NCI-H1092 (cell line): ENCODE measurements around the gene CTSL.

Experiments
- DNase-seq: peaks from one replicate; lab custom pipeline; 2025; lab: John Stamatoyannopoulos, UW

The CTSL gene

GRCh38 chr9:87725900-87726709 is at the start of gene CTSL:
CTSL (plus strand) TSS chr9:87726119; CDS start chr9:87727604, 1,485 bp downstream.
- peak; percentile 52 for DNase-seq

GRCh38 chr9:87676976-87677775 is 48.7 kb upstream of the CTSL start:
- no peak for DNase-seq

- no peak for DNase-seq
Observed at GRCh38 chr9:87677776-87678587, 47.9 kb upstream of the CTSL start.

DNA sequence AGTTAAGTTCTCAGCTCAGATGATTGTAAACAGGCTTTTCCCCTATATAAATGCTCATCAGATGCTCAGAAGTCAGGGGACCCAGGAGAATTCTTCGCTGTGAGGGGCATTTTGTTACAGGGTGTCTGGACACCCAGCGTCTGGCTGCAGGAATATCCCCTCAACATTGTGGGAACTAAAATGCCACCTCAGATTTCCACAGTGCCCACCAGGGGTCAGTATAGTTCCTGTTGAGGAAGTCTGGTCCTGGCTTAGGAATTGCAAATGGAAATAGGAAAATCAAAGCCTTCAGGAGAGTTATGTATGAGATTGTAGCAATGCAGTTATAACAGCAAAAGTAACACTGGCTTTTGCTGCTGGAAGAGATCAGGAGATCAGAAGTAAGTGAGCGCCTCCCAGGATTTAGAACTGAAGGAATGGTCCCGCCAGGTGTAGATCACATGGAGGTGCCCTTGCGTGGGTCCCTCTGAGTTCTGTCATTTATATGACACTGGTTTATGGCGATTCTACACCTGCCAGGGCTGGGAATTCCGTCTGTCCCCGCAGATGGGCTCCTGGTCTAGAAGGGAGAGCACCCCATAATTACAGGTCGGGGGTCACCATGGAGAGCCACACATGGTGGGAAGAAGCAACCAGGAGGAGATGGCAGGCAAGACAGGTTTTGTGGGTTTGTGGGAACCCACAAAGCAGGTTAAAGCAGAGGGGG is 47.1 kb upstream of the CTSL start:
- peak; percentile 29 for DNase-seq

DNA sequence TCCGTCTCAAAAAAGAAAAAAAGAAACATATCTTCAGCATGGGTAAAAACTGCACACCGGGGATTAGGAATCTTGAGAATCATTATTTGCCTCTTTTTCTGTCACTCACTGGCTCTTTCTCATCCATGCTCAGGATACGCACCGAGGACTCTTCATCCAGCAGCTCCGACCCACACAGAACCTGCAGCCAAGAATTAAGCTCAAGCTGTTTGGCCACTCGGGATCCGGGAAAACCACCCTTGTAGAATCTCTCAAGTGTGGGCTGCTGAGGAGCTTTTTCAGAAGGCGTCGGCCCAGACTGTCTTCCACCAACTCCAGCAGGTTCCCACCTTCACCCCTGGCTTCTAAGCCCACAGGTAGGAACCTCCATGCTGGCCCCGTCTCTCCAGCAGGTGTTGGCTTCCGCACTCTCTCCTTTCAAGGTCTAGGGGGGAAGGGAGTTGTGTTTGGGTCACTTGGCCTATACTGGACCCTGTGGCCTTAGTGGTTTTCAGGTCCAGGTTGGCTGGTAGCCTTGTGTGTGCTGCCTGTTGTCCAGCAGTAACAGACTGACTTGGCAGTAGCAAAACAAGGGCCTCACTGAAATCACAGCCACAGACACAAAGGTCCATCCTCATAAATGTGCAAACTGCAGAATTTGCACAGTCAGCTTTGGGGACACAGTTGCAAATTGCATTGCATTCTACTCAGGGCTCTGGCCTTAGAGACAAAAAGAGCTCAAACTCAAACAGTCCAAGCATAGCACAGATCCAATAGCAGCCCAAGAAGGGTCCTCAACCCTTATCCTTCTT is 44.5 kb upstream of the CTSL start:
- DNase-seq, result no peak

DNA sequence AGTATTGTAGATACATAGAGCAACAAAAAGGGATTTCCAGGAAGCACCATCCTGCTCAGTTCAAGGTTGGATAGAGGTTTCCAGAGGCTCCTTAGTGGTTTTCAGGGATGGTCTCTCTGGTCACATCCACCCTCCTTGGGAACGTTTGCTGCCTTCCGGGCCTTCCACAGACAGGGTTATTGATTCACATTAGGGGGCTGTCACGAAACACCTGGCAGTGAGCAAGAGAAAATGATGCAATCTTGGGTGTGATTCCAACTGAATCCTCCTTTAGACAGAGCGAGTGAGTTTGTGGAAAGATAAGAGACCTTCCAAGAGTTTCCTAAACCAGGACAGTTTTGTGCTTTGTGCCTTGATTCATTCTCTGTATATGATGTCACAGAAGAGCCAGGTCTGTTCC is 43.8 kb upstream of the CTSL start:
- no peak for DNase-seq

DNA sequence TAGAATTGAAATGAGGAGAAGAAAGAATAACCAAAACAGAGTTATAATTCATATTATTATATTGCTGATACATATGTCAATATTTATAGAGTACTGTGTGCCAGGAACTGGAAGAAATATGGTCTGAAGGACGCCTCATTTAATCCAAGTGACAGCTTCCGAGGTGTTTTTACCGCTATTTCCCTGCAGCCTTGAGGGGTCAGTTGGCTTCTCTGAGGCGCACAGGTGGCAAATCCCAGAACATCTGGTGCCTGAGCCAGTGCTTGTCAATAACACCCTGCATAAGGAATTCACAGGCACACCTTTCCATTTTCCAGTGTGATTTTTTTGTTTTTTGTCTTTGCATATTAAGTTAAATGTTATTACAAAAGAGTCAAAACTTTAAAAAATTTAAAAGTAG is 43.3 kb upstream of the CTSL start:
- DNase-seq, result no peak

- no peak for DNase-seq
Observed at GRCh38 chr9:87683751-87684626, 41.9 kb upstream of the CTSL start.

- DNase-seq, result no peak
Observed at GRCh38 chr9:87684627-87685219, 41.2 kb upstream of the CTSL start.

GRCh38 chr9:87685441-87685840 is 40.5 kb upstream of the CTSL start:
- no peak for DNase-seq

DNA sequence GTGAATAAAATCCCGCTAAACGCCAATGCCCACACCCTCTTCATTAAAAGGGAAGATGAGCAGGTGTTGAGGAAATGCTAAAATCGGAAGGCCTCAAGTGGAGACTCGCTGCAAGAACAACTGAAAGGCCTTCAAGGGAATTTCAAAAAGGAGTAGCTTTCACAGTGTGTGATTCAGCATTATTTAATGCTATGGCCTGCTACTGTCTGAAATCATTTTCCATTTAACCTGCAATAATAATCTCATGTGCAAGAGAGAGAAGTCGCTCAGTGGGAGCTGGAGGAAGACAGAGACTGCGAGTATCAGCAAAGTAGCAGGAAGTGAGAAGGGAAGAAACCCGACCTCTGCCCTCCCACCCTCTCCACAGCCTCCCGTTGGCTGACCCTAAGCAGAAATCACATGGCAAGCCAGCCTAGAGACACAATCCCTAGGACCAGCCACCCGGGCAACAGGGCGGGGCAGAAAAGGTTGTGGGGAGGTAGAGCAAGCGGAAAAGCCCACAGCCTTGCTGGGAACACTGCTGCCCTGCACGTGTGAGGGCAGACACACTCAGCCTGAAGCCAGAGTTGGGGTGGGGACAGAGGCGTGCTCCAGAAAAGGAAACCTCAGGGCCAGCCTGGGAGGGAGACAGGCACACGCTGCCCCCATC is 39.9 kb upstream of the CTSL start:
- DNase-seq, result no peak

GRCh38 chr9:87686520-87687090 is 39.3 kb upstream of the CTSL start:
- DNase-seq, result no peak

GRCh38 chr9:87687207-87687606 is 38.7 kb upstream of the CTSL start:
- no peak for DNase-seq

DNA sequence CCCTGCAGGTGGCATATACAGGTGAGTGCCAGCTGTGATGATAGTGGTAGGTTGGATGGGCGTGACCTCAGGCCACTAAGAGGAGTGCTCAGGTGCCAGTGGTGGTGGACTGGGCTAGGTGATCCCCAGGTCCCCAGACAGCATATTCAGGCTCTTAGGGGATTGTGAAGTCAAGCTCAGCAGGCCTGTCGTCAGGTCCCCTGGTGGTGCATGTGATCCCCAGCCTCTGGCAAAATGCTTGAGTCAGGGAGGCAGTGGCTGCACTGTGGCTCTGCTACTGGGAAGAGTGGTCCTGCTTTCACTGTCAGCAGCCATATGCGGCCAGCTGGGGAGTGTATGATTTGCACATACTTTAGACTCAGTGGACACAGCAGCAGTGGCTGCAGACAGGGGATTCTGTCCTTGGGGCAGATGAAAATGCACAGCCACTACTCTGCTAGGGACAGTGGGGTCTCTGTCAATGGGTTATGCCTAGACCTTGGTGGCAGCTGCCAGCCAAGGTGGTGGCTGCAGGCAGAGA is 31.6 kb upstream of the CTSL start:
- DNase-seq, result no peak

DNA sequence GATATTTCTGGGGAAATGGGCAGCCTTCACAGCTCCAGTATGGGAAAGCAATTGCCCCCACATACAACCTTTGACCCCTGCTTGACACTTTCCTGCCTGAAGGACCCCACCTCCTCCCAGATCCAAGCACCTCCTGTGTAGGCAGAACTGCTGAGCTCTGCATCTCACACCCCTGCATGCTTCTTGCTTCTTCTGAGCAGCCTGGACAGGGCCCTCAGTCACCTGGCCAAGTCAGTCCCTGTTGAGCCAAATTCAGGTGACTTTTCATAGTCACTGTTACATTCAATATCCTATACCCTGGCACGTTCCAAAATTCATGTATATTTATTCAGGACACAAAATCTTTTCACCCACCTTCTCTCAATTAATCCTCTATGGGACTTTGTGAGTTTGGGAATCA is 30.4 kb upstream of the CTSL start:
- DNase-seq, result no peak

GRCh38 chr9:87696641-87697040 is 29.3 kb upstream of the CTSL start:
- DNase-seq, result no peak

GRCh38 chr9:87698069-87698809 is 27.7 kb upstream of the CTSL start:
- DNase-seq, result no peak

DNA sequence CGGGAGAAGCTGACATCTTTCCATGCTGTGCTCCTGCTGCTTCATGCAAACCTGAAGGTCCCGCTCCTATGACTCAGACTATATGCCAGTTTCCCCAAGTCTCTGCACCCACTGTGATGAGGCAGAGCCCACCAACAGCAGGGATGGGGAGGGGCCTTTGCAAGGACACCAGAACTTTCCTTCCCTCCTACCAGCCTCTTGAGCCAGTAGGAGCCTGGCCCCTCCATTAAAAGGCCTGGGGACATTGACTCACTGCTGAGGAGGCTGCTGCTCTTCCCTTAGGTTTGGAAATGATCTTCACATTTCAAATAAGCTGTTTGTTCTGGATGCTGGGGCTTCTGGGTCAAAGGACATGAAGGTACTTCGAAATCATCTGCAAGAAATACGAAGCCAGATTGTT is 26.1 kb upstream of the CTSL start:
- no peak for DNase-seq
